ENCODE measurements around the gene RGMA.

- TF ChIP-seq POLR2A (IDR thresholded peaks at IDR 0.05; ENCODE audit: low read depth, low read length), result no peak
- TF ChIP-seq CTCF (IDR thresholded peaks at IDR 0.05 in 2 of 3, conservative IDR thresholded peaks at IDR 0.05 in 1 of 3; ENCODE audit: control insufficient read depth in 2 of 3, extremely low read depth in 1 of 3, insufficient read depth in 1 of 3, low read depth in 3 of 3, low read length in 3 of 3), result no peak
- TF ChIP-seq NKRF (conservative IDR thresholded peaks at IDR 0.05), result no peak
- TF ChIP-seq, protein P1, sequence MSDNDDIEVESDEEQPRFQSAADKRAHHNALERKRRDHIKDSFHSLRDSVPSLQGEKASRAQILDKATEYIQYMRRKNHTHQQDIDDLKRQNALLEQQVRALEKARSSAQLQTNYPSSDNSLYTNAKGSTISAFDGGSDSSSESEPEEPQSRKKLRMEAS (IDR thresholded peaks at IDR 0.05; ENCODE audit: low read depth, low read length), result no peak
- no peak for TF ChIP-seq USF2 (IDR thresholded peaks at IDR 0.05; ENCODE audit: borderline replicate concordance, low read depth, low read length)
These were observed 59.1 kb downstream of the RGMA start for GRCh38 chr15:93029836-93030429.

All from GM12878 (cell line).